MM.1S (cell line): ENCODE results near the gene PPIB.
A peak's percentile ranks its signal among the peaks of the same experiment; 100 is the strongest.

Experiments
- DNase-seq: peaks from one replicate; pipeline ENCODE4 v3.0.0-alpha.2; 2015
- H2AFZ ChIP-seq: fragments of 300-600 bp; sonication (generic); 2 replicates; pipeline ENCODE4 v1.6.0; 2016; ENCODE audit warnings: antibody characterized with exemption, low read length
- H3F3A ChIP-seq: fragments of 300-600 bp; sonication (generic); 2 replicates; pipeline ENCODE4 v1.6.1; 2016; ENCODE audit warnings: mild to moderate bottlenecking, antibody characterized with exemption, low read length, moderate library complexity, mixed read lengths; ENCODE audit not compliant: insufficient read depth
- H3K27ac ChIP-seq: fragments of 300-600 bp; sonication (generic); 2 replicates; pipeline ENCODE4 v1.5.1; 2016; ENCODE audit warnings: mild to moderate bottlenecking, low read length
- H3K27me3 ChIP-seq: fragments of 300-600 bp; sonication (generic); replicated peaks from 2 replicates; pipeline ENCODE4 v1.6.0; 2016; ENCODE audit warnings: low read length; ENCODE audit not compliant: insufficient read depth
- H3K36me3 ChIP-seq: fragments of 300-600 bp; sonication (generic); replicated peaks from 2 replicates; pipeline ENCODE4 v1.6.1; 2016; ENCODE audit warnings: mild to moderate bottlenecking, low read length, mixed read lengths; ENCODE audit not compliant: insufficient read depth
- H3K4me1 ChIP-seq: fragments of 300-600 bp; sonication (generic); 2 replicates; pipeline ENCODE4 v1.6.1; 2016; ENCODE audit warnings: low read length, mixed read lengths
- H3K4me2 ChIP-seq: fragments of 300-600 bp; sonication (generic); 2 replicates; pipeline ENCODE4 v1.6.0; 2016; ENCODE audit warnings: low read depth, low read length
- H3K4me3 ChIP-seq: fragments of 300-600 bp; sonication (generic); 2 replicates; pipeline ENCODE4 v1.5.1; 2016; ENCODE audit warnings: low read length, mixed read lengths
- H3K79me2 ChIP-seq: fragments of 300-600 bp; sonication (generic); 2 replicates; pipeline ENCODE4 v1.6.1; 2016; ENCODE audit warnings: mixed run types, low read length, mixed read lengths
- H3K9ac ChIP-seq: fragments of 300-600 bp; sonication (generic); 2 replicates; pipeline ENCODE4 v1.6.1; 2016; ENCODE audit warnings: low read length, mixed read lengths
- H3K9me2 ChIP-seq: fragments of 300-600 bp; sonication (generic); replicated peaks from 2 replicates; pipeline ENCODE4 v1.6.1; 2016; ENCODE audit warnings: mild to moderate bottlenecking, low read length, mixed read lengths; ENCODE audit not compliant: insufficient read depth
- H3K9me3 ChIP-seq: fragments of 300-600 bp; sonication (generic); replicated peaks from 2 replicates; pipeline ENCODE4 v1.6.1; 2016; ENCODE audit warnings: mild to moderate bottlenecking, low read length, mixed read lengths; ENCODE audit not compliant: insufficient read depth
- H4K20me1 ChIP-seq: fragments of 300-600 bp; sonication (generic); 2 replicates; pipeline ENCODE4 v1.6.1; 2016; ENCODE audit warnings: mild to moderate bottlenecking, low read length, moderate library complexity, mixed read lengths; ENCODE audit not compliant: insufficient read depth
- EZH2 ChIP-seq: fragments of 300-600 bp; sonication (generic); optimal IDR thresholded peaks from 2 replicates; pipeline ENCODE3; 2017; ENCODE audit warnings: low read depth, mild to moderate bottlenecking, antibody characterized with exemption, low read length, mixed read lengths
- EZH2phosphoT487 ChIP-seq: fragments of 300-600 bp; sonication (generic); IDR thresholded peaks from 2 replicates; pipeline ENCODE4 v1.6.1; 2018; ENCODE audit warnings: antibody characterized with exemption, low read length
- TF ChIP-seq, protein P1 (sequence below): fragments of 300-600 bp; sonication (generic); IDR thresholded peaks from 2 replicates; pipeline ENCODE4 v1.5.1; 2016; ENCODE audit warnings: antibody characterized with exemption, low read length, mixed read lengths

PPIB gene

DNA sequence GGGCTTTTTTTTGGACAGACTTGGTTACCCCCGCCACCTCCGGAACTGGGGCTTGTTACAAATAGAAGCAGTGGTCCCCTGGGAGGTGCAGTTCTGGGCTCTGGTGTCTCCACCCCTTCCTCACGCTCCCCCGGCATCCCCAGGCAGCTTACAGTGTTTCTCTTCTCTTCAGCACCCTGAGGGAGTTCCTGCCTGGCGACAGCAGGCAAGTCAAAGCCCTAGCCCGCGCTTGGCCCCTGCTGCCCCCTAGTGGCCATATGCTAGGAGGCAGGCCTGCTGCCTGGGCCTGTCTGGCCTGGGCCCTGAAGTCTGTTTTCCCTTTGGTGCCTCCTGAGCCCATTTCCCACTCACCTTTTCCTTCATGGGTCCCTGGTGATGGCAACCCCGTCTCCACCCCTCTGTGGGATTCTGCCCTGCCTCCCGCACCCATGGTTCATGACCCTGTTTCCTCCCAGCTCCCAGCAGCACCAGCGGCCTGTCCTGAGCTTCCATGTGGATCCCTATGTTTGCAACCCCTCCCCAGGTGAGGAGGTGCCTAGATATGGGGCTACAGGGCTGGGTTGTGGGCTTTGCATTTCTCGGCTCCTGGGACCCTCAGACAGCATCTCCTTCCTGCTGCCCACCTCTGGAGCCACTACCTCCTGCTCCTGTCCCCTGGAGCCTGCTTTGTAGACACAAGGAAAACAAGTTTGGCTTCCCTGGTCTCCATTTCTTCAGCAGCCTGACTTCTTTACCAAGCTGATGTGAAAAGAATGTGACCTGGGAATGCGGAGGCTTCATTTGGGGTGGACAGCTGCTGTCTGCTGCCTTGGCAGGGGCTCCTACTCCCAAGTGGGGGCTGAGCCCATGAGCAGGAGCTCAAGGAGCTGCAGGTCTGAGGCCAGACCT is 9.1 kb downstream of the PPIB start:
- Histone ChIP-seq H3K4me3 (peak overlapping the region; percentile 82), H3K9me2 (no peaks in the 10 kb centered on the region), H3K4me2 (peak overlapping the region; percentile 88), H3K36me3 (peaks cover 14% of the 10 kb centered on the region; the same call in 1 of the 2 replicates), H3K9ac (peak overlapping the region; percentile 71; the same call in 1 of the 2 replicates), H2AFZ (peak overlapping the region; percentile 91), H3F3A (peaks cover 70% of the 10 kb centered on the region), H3K79me2 (peaks cover 28% of the 10 kb centered on the region), H3K27ac (peak overlapping the region; percentile 57; the same call in 1 of the 2 replicates), H3K27me3 (no peaks in the 10 kb centered on the region), H4K20me1 (peaks cover 7% of the 10 kb centered on the region; the same call in 1 of the 2 replicates), H3K9me3 (no peaks in the 10 kb centered on the region), H3K4me1 (peaks cover 12% of the 10 kb centered on the region)
- TF ChIP-seq EZH2, result no peak
- TF ChIP-seq, protein P1, sequence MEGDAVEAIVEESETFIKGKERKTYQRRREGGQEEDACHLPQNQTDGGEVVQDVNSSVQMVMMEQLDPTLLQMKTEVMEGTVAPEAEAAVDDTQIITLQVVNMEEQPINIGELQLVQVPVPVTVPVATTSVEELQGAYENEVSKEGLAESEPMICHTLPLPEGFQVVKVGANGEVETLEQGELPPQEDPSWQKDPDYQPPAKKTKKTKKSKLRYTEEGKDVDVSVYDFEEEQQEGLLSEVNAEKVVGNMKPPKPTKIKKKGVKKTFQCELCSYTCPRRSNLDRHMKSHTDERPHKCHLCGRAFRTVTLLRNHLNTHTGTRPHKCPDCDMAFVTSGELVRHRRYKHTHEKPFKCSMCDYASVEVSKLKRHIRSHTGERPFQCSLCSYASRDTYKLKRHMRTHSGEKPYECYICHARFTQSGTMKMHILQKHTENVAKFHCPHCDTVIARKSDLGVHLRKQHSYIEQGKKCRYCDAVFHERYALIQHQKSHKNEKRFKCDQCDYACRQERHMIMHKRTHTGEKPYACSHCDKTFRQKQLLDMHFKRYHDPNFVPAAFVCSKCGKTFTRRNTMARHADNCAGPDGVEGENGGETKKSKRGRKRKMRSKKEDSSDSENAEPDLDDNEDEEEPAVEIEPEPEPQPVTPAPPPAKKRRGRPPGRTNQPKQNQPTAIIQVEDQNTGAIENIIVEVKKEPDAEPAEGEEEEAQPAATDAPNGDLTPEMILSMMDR, result peak; percentile 98
- peak; percentile 91 for DNase-seq

DNA sequence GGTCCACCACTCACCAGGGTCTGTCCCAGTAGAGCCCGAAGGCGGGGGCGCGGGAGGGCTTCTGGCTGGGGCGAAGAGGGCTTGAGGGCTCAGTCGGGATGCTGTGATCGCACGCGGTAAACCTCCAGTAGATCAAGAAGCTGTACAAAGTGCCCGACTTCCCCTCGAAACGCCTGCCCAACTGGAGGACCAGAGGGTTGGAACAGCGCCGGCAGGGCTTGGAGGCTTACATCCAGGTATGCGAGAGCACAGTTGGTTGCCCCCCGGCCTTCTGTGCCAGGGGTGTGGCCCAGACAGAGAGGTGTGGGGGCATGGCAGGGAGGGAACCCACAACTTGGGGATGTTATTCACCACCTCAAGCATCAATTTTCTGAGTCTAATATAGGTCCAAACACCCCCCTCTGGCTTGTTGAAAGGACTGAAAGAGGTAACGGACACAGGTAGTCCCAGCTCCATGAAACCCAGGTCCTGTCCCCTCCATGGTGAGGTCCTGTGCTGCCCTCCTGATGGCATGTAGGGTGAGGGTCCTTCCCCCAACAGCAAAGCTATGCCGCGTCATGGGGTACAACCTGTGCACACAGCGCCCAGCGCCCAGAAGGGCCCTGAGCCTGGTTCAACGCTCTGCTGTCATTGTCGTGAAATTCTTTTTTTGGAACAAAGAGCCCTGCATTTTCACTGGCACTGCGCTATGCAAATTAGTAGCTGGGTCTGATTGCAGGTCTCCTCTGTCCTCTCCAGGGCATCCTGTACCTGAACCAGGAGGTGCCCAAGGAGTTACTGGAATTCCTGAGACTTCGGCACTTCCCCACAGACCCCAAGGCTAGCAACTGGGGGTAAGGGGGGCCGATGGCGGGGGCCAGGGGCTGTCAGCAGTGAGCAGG is 10.1 kb downstream of the PPIB start:
- peaks cover 61% of the 10 kb centered on the region for H3F3A ChIP-seq
- peak overlapping the region; percentile 88 for H3K4me2 ChIP-seq

More for the DNA sequence above, 10.1 kb downstream of the PPIB start:
- H2AFZ ChIP-seq, result peak overlapping the region; percentile 91
- peak overlapping the region; percentile 57 for H3K27ac ChIP-seq
- TF ChIP-seq EZH2phosphoT487 (no peak), EZH2 (no peak)
- TF ChIP-seq, protein P1, result no peak
- no peaks in the 10 kb centered on the region for H3K9me3 ChIP-seq
- peak overlapping the region; percentile 71; the same call in 1 of the 2 replicates for H3K9ac ChIP-seq
- peaks cover 8% of the 10 kb centered on the region; the same call in 1 of the 2 replicates for H3K36me3 ChIP-seq
- H3K79me2 ChIP-seq, result peaks cover 18% of the 10 kb centered on the region; the same call in 1 of the 2 replicates
- H3K9me2 ChIP-seq, result no peaks in the 10 kb centered on the region
- H3K4me1 ChIP-seq, result peaks cover 12% of the 10 kb centered on the region
- peaks cover 4% of the 10 kb centered on the region; the same call in 1 of the 2 replicates for H4K20me1 ChIP-seq
- H3K4me3 ChIP-seq, result peak overlapping the region; percentile 82
- DNase-seq, result peak; percentile 72
- H3K27me3 ChIP-seq, result no peaks in the 10 kb centered on the region
